ENCODE results near the gene TRABD2B. TPM values are rescaled to one million over a fixed set of nuclear protein-coding genes. Genes with fewer than 3 reads are reported as not detected.

The TRABD2B gene
- total and polyA plus RNA-seq, 2 of the 13 experiments (the other 11 are each of a cell fraction or from before 2014, with no cell fraction given): 0.04 TPM; not detected in 1

DNA sequence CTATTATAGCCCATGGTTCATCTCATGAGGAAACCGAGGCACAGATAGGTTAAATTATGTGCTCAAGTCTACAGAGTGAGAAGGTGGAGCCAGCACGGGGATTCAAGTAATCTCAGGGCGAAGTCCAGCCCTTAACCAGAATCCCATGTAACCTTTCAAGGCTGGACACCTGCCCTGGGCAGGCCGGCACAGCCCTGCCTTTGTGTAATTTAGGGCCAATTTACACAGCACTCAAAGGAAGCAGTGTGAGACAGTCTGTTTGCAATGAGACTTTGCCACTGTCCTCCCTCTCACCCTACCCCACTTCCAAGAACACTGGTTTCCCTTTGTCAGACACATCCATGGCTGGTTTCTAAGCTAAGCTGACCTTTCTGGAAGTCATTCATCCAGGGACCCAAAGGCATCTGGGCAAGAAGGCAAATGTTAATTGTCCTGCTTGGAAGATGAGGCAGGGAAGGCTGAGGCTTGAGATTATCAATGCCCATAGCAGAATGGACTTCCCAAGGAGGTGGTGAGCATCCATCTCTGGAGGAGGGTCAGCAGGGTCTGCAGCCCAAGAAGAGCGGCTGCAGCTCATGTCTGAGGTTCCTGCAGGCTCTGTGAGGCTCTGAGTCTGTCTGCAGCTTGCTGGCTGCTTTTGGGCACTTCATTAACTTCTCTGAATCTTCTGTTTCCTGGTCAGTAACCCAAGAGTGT is 159.2 kb downstream of the TRABD2B start (continued):
- TF ChIP-seq, protein P1, sequence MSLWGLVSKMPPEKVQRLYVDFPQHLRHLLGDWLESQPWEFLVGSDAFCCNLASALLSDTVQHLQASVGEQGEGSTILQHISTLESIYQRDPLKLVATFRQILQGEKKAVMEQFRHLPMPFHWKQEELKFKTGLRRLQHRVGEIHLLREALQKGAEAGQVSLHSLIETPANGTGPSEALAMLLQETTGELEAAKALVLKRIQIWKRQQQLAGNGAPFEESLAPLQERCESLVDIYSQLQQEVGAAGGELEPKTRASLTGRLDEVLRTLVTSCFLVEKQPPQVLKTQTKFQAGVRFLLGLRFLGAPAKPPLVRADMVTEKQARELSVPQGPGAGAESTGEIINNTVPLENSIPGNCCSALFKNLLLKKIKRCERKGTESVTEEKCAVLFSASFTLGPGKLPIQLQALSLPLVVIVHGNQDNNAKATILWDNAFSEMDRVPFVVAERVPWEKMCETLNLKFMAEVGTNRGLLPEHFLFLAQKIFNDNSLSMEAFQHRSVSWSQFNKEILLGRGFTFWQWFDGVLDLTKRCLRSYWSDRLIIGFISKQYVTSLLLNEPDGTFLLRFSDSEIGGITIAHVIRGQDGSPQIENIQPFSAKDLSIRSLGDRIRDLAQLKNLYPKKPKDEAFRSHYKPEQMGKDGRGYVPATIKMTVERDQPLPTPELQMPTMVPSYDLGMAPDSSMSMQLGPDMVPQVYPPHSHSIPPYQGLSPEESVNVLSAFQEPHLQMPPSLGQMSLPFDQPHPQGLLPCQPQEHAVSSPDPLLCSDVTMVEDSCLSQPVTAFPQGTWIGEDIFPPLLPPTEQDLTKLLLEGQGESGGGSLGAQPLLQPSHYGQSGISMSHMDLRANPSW (CRISPR knock-in tag; IDR thresholded peaks at IDR 0.05; ENCODE audit: borderline replicate concordance): no peak
- TF ChIP-seq ZSCAN20 (CRISPR knock-in tag; IDR thresholded peaks at IDR 0.05; ENCODE audit: borderline replicate concordance) (no peak), ZNF30 (CRISPR knock-in tag; IDR thresholded peaks at IDR 0.05) (no peak), TBP (CRISPR knock-in tag; IDR thresholded peaks at IDR 0.05) (no peak), KAT2B (IDR thresholded peaks at IDR 0.05; ENCODE audit: borderline replicate concordance, low read depth, low read length) (no peak), ZNF468 (CRISPR knock-in tag; IDR thresholded peaks at IDR 0.05) (no peak), MAFK (conservative IDR thresholded peaks at IDR 0.05 in 1 of 2, IDR thresholded peaks at IDR 0.05 in 1 of 2; ENCODE audit: low read length in 2 of 2) (no peak), ZNF143 (CRISPR knock-in tag; IDR thresholded peaks at IDR 0.05) (peak; percentile 62), ZFP82 (CRISPR knock-in tag; IDR thresholded peaks at IDR 0.05; ENCODE audit: borderline replicate concordance) (no peak), FOXA1 (IDR thresholded peaks at IDR 0.05) (no peak), FOXA1 (CRISPR knock-in tag; IDR thresholded peaks at IDR 0.05) (peak; percentile 88), SIX4 (CRISPR knock-in tag; IDR thresholded peaks at IDR 0.05) (0 out of 2 replicates have a peak, but pooled peaks have one; percentile 33), PPARG (CRISPR knock-in tag; conservative IDR thresholded peaks at IDR 0.05) (peak; percentile 59), JDP2 (CRISPR knock-in tag; IDR thresholded peaks at IDR 0.05; ENCODE audit: borderline replicate concordance) (no peak), NR1H2 (CRISPR knock-in tag; IDR thresholded peaks at IDR 0.05; ENCODE audit: borderline replicate concordance, low read depth) (no peak), HMGA1 (CRISPR knock-in tag; conservative IDR thresholded peaks at IDR 0.05) (no peak), RFX5 (IDR thresholded peaks at IDR 0.05; ENCODE audit: low read depth, low read length) (no peak), MED13 (CRISPR knock-in tag; IDR thresholded peaks at IDR 0.05) (peak; percentile 89), ZNF616 (CRISPR knock-in tag; IDR thresholded peaks at IDR 0.05; ENCODE audit: low read depth) (0 out of 2 replicates have a peak, but pooled peaks have one; percentile 26), NR2F6 (IDR thresholded peaks at IDR 0.05) (peak; percentile 80), NR2F6 (CRISPR knock-in tag; IDR thresholded peaks at IDR 0.05) (peak; percentile 85)
- TF ChIP-seq, protein P2, sequence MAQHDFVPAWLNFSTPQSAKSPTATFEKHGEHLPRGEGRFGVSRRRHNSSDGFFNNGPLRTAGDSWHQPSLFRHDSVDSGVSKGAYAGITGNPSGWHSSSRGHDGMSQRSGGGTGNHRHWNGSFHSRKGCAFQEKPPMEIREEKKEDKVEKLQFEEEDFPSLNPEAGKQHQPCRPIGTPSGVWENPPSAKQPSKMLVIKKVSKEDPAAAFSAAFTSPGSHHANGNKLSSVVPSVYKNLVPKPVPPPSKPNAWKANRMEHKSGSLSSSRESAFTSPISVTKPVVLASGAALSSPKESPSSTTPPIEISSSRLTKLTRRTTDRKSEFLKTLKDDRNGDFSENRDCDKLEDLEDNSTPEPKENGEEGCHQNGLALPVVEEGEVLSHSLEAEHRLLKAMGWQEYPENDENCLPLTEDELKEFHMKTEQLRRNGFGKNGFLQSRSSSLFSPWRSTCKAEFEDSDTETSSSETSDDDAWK (CRISPR knock-in tag; IDR thresholded peaks at IDR 0.05): no peak
- TF ChIP-seq, protein P3, sequence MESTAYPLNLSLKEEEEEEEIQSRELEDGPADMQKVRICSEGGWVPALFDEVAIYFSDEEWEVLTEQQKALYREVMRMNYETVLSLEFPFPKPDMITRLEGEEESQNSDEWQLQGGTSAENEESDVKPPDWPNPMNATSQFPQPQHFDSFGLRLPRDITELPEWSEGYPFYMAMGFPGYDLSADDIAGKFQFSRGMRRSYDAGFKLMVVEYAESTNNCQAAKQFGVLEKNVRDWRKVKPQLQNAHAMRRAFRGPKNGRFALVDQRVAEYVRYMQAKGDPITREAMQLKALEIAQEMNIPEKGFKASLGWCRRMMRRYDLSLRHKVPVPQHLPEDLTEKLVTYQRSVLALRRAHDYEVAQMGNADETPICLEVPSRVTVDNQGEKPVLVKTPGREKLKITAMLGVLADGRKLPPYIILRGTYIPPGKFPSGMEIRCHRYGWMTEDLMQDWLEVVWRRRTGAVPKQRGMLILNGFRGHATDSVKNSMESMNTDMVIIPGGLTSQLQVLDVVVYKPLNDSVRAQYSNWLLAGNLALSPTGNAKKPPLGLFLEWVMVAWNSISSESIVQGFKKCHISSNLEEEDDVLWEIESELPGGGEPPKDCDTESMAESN (CRISPR knock-in tag; conservative IDR thresholded peaks at IDR 0.05): no peak
- TF ChIP-seq, protein P4, sequence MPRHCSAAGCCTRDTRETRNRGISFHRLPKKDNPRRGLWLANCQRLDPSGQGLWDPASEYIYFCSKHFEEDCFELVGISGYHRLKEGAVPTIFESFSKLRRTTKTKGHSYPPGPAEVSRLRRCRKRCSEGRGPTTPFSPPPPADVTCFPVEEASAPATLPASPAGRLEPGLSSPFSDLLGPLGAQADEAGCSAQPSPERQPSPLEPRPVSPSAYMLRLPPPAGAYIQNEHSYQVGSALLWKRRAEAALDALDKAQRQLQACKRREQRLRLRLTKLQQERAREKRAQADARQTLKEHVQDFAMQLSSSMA (CRISPR knock-in tag; IDR thresholded peaks at IDR 0.05): no peak
- TF ChIP-seq, protein P5, sequence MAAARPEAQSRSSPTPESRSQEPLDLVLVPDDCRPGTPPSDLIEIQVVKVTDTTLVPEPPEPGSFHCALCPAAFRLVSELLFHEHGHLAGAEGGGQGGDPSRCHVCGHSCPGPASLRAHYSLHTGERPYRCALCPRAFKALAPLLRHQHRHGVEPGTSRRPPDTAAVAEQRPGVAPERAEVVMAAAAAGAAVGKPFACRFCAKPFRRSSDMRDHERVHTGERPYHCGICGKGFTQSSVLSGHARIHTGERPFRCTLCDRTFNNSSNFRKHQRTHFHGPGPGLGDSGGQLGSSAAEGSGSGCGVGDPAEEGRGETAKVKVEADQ (CRISPR knock-in tag; IDR thresholded peaks at IDR 0.05; ENCODE audit: borderline replicate concordance): no peak
